Smooth muscle cell (in vitro differentiated cells): Measurements from ENCODE around the gene YES1. TPM values are rescaled to one million over a fixed set of nuclear protein-coding genes. Genes with fewer than 3 reads are reported as not detected.
"Not testable (repeated sequence)": the region's sequence is repeated elsewhere in the genome, so short reads cannot be mapped to it uniquely, and the experiment has no call there.

ENCODE experiments used
- DNase-seq: peaks from one replicate; lab custom pipeline; 2025; ENCODE audit not compliant: unreplicated experiment; lab: John Stamatoyannopoulos, UW
- H2AFZ ChIP-seq: fragments of 200-600 bp; sonication (generic); 2 replicates; pipeline ENCODE4 v1.6.0; 2016; ENCODE audit warnings: antibody characterized with exemption, low read depth, mild to moderate bottlenecking
- H3F3A ChIP-seq: fragments of 200-600 bp; sonication (generic); 2 replicates; pipeline ENCODE4 v1.6.0; 2017; ENCODE audit warnings: antibody characterized with exemption, low read depth
- H3K27ac ChIP-seq: fragments of 200-600 bp; sonication (generic); 2 replicates; pipeline ENCODE4 v1.5.1; 2016; ENCODE audit warnings: low read depth, mild to moderate bottlenecking
- H3K27me3 ChIP-seq: fragments of 200-600 bp; sonication (generic); 2 replicates; pipeline ENCODE4 v1.6.1; 2016; ENCODE audit warnings: low read depth, mild to moderate bottlenecking
- H3K36me3 ChIP-seq: fragments of 200-600 bp; sonication (generic); 2 replicates; pipeline ENCODE4 v1.5.1; 2016; ENCODE audit warnings: low read depth
- H3K4me1 ChIP-seq: fragments of 200-600 bp; sonication (generic); 2 replicates; pipeline ENCODE4 v1.5.1; 2016; ENCODE audit warnings: low read depth
- H3K4me2 ChIP-seq: fragments of 200-600 bp; sonication (generic); 2 replicates; pipeline ENCODE4 v1.6.0; 2016; ENCODE audit warnings: mild to moderate bottlenecking
- H3K4me3 ChIP-seq: fragments of 200-600 bp; sonication (generic); 2 replicates; pipeline ENCODE4 v1.5.1; 2016; ENCODE audit warnings: mild to moderate bottlenecking
- H3K79me2 ChIP-seq: fragments of 200-600 bp; sonication (generic); 2 replicates; pipeline ENCODE4 v1.6.0; 2016; ENCODE audit warnings: low read depth, mild to moderate bottlenecking
- H3K9ac ChIP-seq: fragments of 200-600 bp; sonication (generic); 2 replicates; pipeline ENCODE4 v1.6.0; 2016; ENCODE audit warnings: low read depth
- H3K9me3 ChIP-seq: fragments of 200-600 bp; sonication (generic); replicated peaks from 2 replicates; pipeline ENCODE4 v1.5.1; 2016; ENCODE audit warnings: low read depth
- H4K20me1 ChIP-seq: fragments of 200-600 bp; sonication (generic); 2 replicates; pipeline ENCODE4 v1.6.0; 2016; ENCODE audit warnings: low read depth
- WGBS: methylation state at CpG from one replicate; pipeline ENCODE4 v1.1.7; 2016; ENCODE audit warnings: low lambda C conversion rate; 5-methylcytosine and 5-hydroxymethylcytosine counted together
- polyA plus RNA-seq: library from polyadenylated mRNA; unstranded; fragments of >200 nt; fragmentation: Nextera tagmentation; extraction: Ambion mirVana; gene quantifications from 2 replicates; pipeline ENCODE4 v1.2.1, GENCODE V29; 2016
- total RNA-seq: library from RNA; depleted of rRNA; stranded (reverse); fragments of >200 nt; gene quantifications from 2 replicates; pipeline ENCODE4 v1.2.3, GENCODE V29; 2014
- TF ChIP-seq, protein P1 (sequence below): fragments of 200-600 bp; sonication (generic); IDR thresholded peaks from 2 replicates; pipeline ENCODE4 v1.5.1; 2017; ENCODE audit warnings: borderline replicate concordance, mild to moderate bottlenecking, antibody characterized with exemption; ENCODE audit not compliant: insufficient read depth, poor library complexity, severe bottlenecking

The YES1 gene
- total and polyA plus RNA-seq, 2 experiments from 2014 or later = 22.6 to 179 TPM

- Histone ChIP-seq H3K27ac (no peak overlapping the region), H2AFZ (no peak overlapping the region), H3K4me3 (no peak overlapping the region)
Observed at GRCh38 chr18:686339-687111, 125.5 kb downstream of the YES1 start.

GRCh38 chr18:685438-685837, 126.6 kb downstream of the YES1 start:
- no peaks in the 10 kb centered on the region for H3K9me3 ChIP-seq
- no peaks in the 10 kb centered on the region for H3K79me2 ChIP-seq
- peaks cover 20% of the 10 kb centered on the region for H3K4me1 ChIP-seq
- H3K27me3 ChIP-seq = no peaks in the 10 kb centered on the region
- H3K27ac ChIP-seq = no peak overlapping the region
- no peak overlapping the region for H2AFZ ChIP-seq
- no peaks in the 10 kb centered on the region for H3F3A ChIP-seq
- no peak for DNase-seq
- H3K36me3 ChIP-seq = no peaks in the 10 kb centered on the region
- H3K4me2 ChIP-seq = no peak overlapping the region
- 98% methylated on average over 3 of the region's 3 CpGs for WGBS
- no peaks in the 10 kb centered on the region for H4K20me1 ChIP-seq
- no peak overlapping the region for H3K9ac ChIP-seq
- no peak overlapping the region for H3K4me3 ChIP-seq
- TF ChIP-seq, protein P1, sequence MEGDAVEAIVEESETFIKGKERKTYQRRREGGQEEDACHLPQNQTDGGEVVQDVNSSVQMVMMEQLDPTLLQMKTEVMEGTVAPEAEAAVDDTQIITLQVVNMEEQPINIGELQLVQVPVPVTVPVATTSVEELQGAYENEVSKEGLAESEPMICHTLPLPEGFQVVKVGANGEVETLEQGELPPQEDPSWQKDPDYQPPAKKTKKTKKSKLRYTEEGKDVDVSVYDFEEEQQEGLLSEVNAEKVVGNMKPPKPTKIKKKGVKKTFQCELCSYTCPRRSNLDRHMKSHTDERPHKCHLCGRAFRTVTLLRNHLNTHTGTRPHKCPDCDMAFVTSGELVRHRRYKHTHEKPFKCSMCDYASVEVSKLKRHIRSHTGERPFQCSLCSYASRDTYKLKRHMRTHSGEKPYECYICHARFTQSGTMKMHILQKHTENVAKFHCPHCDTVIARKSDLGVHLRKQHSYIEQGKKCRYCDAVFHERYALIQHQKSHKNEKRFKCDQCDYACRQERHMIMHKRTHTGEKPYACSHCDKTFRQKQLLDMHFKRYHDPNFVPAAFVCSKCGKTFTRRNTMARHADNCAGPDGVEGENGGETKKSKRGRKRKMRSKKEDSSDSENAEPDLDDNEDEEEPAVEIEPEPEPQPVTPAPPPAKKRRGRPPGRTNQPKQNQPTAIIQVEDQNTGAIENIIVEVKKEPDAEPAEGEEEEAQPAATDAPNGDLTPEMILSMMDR = no peak

More at GRCh38 chr18:686339-687111, 125.5 kb downstream of the YES1 start:
- no peaks in the 10 kb centered on the region for H4K20me1 ChIP-seq
- TF ChIP-seq, protein P1 = no peak
- peaks cover 20% of the 10 kb centered on the region for H3K4me1 ChIP-seq
- H3K27me3 ChIP-seq = no peaks in the 10 kb centered on the region
- 80% methylated on average over 11 of the region's 11 CpGs for WGBS
- H3K4me2 ChIP-seq = no peak overlapping the region
- no peak overlapping the region for H3K9ac ChIP-seq
- no peaks in the 10 kb centered on the region for H3K79me2 ChIP-seq
- H3F3A ChIP-seq = no peaks in the 10 kb centered on the region
- no peaks in the 10 kb centered on the region for H3K9me3 ChIP-seq
- H3K36me3 ChIP-seq = no peaks in the 10 kb centered on the region
- DNase-seq = no peak

- H3K9me3 ChIP-seq = no peaks in the 10 kb centered on the region
- H3K27me3 ChIP-seq = no peaks in the 10 kb centered on the region
- no peak for DNase-seq
- TF ChIP-seq, protein P1 = no peak
- peaks cover 20% of the 10 kb centered on the region for H3K4me1 ChIP-seq
- WGBS = 90% methylated on average over 5 of the region's 5 CpGs
- H3K4me2 ChIP-seq = no peak overlapping the region
- no peaks in the 10 kb centered on the region for H3K79me2 ChIP-seq
- no peaks in the 10 kb centered on the region for H3F3A ChIP-seq
- H3K36me3 ChIP-seq = no peaks in the 10 kb centered on the region
- H2AFZ ChIP-seq = no peak overlapping the region
- H3K9ac ChIP-seq = no peak overlapping the region
- no peak overlapping the region for H3K27ac ChIP-seq
- no peak overlapping the region for H3K4me3 ChIP-seq
- H4K20me1 ChIP-seq = no peaks in the 10 kb centered on the region
Observed at GRCh38 chr18:683531-683930, 128.5 kb downstream of the YES1 start.

- Histone ChIP-seq H3K4me2 (no peak overlapping the region), H3K27ac (no peak overlapping the region), H3K27me3 (no peaks in the 10 kb centered on the region), H3F3A (no peaks in the 10 kb centered on the region), H2AFZ (no peak overlapping the region), H3K79me2 (no peaks in the 10 kb centered on the region), H3K4me1 (peaks cover 20% of the 10 kb centered on the region), H4K20me1 (no peaks in the 10 kb centered on the region), H3K36me3 (no peaks in the 10 kb centered on the region), H3K4me3 (no peak overlapping the region), H3K9me3 (no peaks in the 10 kb centered on the region), H3K9ac (no peak overlapping the region)
- TF ChIP-seq, protein P1 = no peak
- DNase-seq = no peak
Observed at GRCh38 chr18:682833-683232, 129.2 kb downstream of the YES1 start.

DNA sequence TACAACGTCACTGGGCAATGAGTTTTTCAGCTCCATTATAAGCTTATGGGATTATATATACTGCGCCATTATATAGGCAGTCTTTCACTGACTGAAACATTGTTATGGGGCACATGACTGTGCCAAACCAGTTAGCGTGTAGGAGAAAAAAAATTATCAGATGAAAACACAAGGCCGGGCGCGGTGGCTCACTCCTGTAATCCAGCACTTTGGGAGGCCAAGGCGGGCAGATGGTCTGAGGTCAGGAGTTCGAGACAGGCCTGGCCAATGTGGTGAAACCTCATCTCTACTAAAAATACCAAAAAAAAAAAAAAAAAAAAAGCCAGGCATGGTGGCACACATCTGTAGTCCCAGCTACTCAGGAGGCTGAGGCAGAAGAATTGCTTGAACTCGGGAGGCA, 129.6 kb downstream of the YES1 start:
- H4K20me1 ChIP-seq, H3F3A ChIP-seq, DNase-seq, H3K9ac ChIP-seq, H3K9me3 ChIP-seq, H3K27ac ChIP-seq, H3K36me3 ChIP-seq, H3K27me3 ChIP-seq, H3K4me2 ChIP-seq, H2AFZ ChIP-seq, H3K4me3 ChIP-seq, H3K79me2 ChIP-seq: not testable (repeated sequence)
- 97% methylated on average over 9 of the region's 9 CpGs for whole genome bisulfite sequencing
- H3K4me1 ChIP-seq = peaks cover 19% of the 10 kb centered on the region
